Muscle of back (tissue), 11 donors: Measurements from ENCODE around the gene MDC1. TPM values are rescaled to one million over a fixed set of nuclear protein-coding genes. Genes with fewer than 3 reads are reported as not detected.
A peak's percentile ranks its signal among the peaks of the same experiment; 100 is the strongest.
"Not testable (repeated sequence)": the region's sequence is repeated elsewhere in the genome, so short reads cannot be mapped to it uniquely, and the experiment has no call there.

Experiments
- DNase-seq, 3 donors: peaks; one replicate each; pipeline versions ENCODE4 v3.0.0 to v3.0.0-alpha.2; 2013
- polyA plus RNA-seq, 10 donors: library from polyadenylated mRNA; unstranded; fragments of 120-200 nt; gene quantifications; one replicate each; pipeline ENCODE4 v1.2.1, GENCODE V29; 2013; ENCODE audit not compliant: insufficient read length in 10 of 10

The MDC1 gene
- polyA plus RNA-seq, 10 donors: 19.7 to 32.5 (median 23.9) TPM

GRCh38 chr6:30684386-30685156 is 32.5 kb downstream of the MDC1 start:
- DNase-seq: peak in 2 of 3 donors; percentile 30 to 50

GRCh38 chr6:30683980-30684338 is 33.1 kb downstream of the MDC1 start:
- DNase-seq: no peak

- DNase-seq: no peak
Measured at GRCh38 chr6:30683183-30683979, 33.7 kb downstream of the MDC1 start.

- peak; percentile 61 to 82 (median 82) for DNase-seq
Measured at GRCh38 chr6:30682143-30683117, 34.7 kb downstream of the MDC1 start.

GRCh38 chr6:30681766-30682142 is 35.3 kb downstream of the MDC1 start:
- DNase-seq: no peak

- DNase-seq: no peak
Measured at GRCh38 chr6:30679765-30680535, 37.1 kb downstream of the MDC1 start.

- DNase-seq: peak; percentile 63 to 92 (median 89)
Measured at GRCh38 chr6:30678964-30679726, 37.9 kb downstream of the MDC1 start.

GRCh38 chr6:30676660-30677285 is 40.3 kb downstream of the MDC1 start:
- no peak for DNase-seq

- DNase-seq: peak; percentile 98 to 99 (median 98)
Measured at GRCh38 chr6:30672445-30673253, 44.4 kb downstream of the MDC1 start, which contains the start of gene DHX16. TSS of gene DHX16 (minus strand) at chr6:30673006. CDS start at chr6:30672841, 165 bp downstream.

- no peak for DNase-seq
Measured at GRCh38 chr6:30670760-30671527, 46.1 kb downstream of the MDC1 start.

GRCh38 chr6:30666300-30666699 is 50.8 kb downstream of the MDC1 start:
- DNase-seq: not testable (repeated sequence)

- no peak for DNase-seq
Measured at GRCh38 chr6:30664994-30665767, 51.9 kb downstream of the MDC1 start.

GRCh38 chr6:30657922-30658321 is 59.2 kb downstream of the MDC1 start:
- DNase-seq: not testable (repeated sequence)

- no peak for DNase-seq
Measured at GRCh38 chr6:30657454-30657853, 59.6 kb downstream of the MDC1 start.

- DNase-seq: no peak
Measured at GRCh38 chr6:30656513-30656912, 60.6 kb downstream of the MDC1 start.

GRCh38 chr6:30655743-30656094 is 61.4 kb downstream of the MDC1 start:
- DNase-seq: no peak
